Measurements from ENCODE around the gene VKORC1L1.

- no peak for TF ChIP-seq EZH2phosphoT487 (IDR thresholded peaks at IDR 0.05; ENCODE audit: low read depth)
- no peak for TF ChIP-seq CTCF (IDR thresholded peaks at IDR 0.05; ENCODE audit: low read depth, low read length)
Observed at GRCh38 chr7:65974191-65974801, 101.4 kb downstream of the VKORC1L1 start.

All from OCI-LY3 (cell line).